GM21447 (cell line): ENCODE data around the gene ULK4.
"Not testable (repeated sequence)": the region's sequence is repeated elsewhere in the genome, so short reads cannot be mapped to it uniquely, and the experiment has no call there.

Experiments used
- ATAC-seq: cut with Tn5 transposase; IDR thresholded peaks from one replicate; pipeline ENCODE4 v1.9.1; 2021; ENCODE audit not compliant: unreplicated experiment

ULK4 gene

GRCh38 chr3:41695806-41696205 lies 266.1 kb downstream of the ULK4 start:
- ATAC-seq: not testable (repeated sequence)

- no peak for ATAC-seq
Measured at GRCh38 chr3:41693799-41694198, 268.1 kb downstream of the ULK4 start.

- no peak for ATAC-seq
Measured at GRCh38 chr3:41690766-41691563, 270.9 kb downstream of the ULK4 start.

GRCh38 chr3:41688595-41689380 lies 273.1 kb downstream of the ULK4 start:
- no peak for ATAC-seq

GRCh38 chr3:41684797-41685735 lies 276.8 kb downstream of the ULK4 start:
- ATAC-seq: no peak

GRCh38 chr3:41683666-41684350 lies 278.1 kb downstream of the ULK4 start:
- no peak for ATAC-seq

- ATAC-seq: no peak
Measured at GRCh38 chr3:41682996-41683395, 278.9 kb downstream of the ULK4 start.

GRCh38 chr3:41682382-41682781 lies 279.5 kb downstream of the ULK4 start:
- no peak for ATAC-seq

- ATAC-seq: no peak
Measured at GRCh38 chr3:41681479-41681878, 280.4 kb downstream of the ULK4 start.

- ATAC-seq: no peak
Measured at GRCh38 chr3:41679374-41679773, 282.5 kb downstream of the ULK4 start.

GRCh38 chr3:41675102-41675501 lies 286.8 kb downstream of the ULK4 start:
- not testable (repeated sequence) for ATAC-seq

GRCh38 chr3:41674449-41674848 lies 287.5 kb downstream of the ULK4 start:
- ATAC-seq: no peak

GRCh38 chr3:41673650-41674049 lies 288.3 kb downstream of the ULK4 start:
- no peak for ATAC-seq

- ATAC-seq: no peak
Measured at GRCh38 chr3:41668379-41668778, 293.5 kb downstream of the ULK4 start.

GRCh38 chr3:41662288-41662687 lies 299.6 kb downstream of the ULK4 start:
- no peak for ATAC-seq

GRCh38 chr3:41661796-41662195 lies 300.1 kb downstream of the ULK4 start:
- ATAC-seq: no peak

- ATAC-seq: no peak
Measured at GRCh38 chr3:41660510-41660909, 301.4 kb downstream of the ULK4 start.

- no peak for ATAC-seq
Measured at GRCh38 chr3:41653571-41654239, 308.2 kb downstream of the ULK4 start.

- no peak for ATAC-seq
Measured at GRCh38 chr3:41652931-41653330, 309.0 kb downstream of the ULK4 start.

GRCh38 chr3:41652506-41652905 lies 309.4 kb downstream of the ULK4 start:
- no peak for ATAC-seq
